Skin of body (tissue), 2 donors: ENCODE measurements around the gene SYNGR3. TPM values are rescaled to one million over a fixed set of nuclear protein-coding genes. Genes with fewer than 3 reads are reported as not detected.
"Not testable (repeated sequence)": the region's sequence is repeated elsewhere in the genome, so short reads cannot be mapped to it uniquely, and the experiment has no call there.

ENCODE experiments used
- DNase-seq: peaks from one replicate; lab custom pipeline; 2025; lab: John Stamatoyannopoulos, UW
- total RNA-seq: library from RNA; depleted of rRNA; stranded (reverse); fragments of >200 nt; gene quantifications from one replicate; pipeline ENCODE4 v1.2.3, GENCODE V29; 2014

Gene SYNGR3
- total RNA-seq, 1 donor from 2014 or later, result 0.69 TPM

GRCh38 chr16:1959269-1960039 is 30.3 kb upstream of the SYNGR3 start, which contains the start of gene NDUFB10:
NDUFB10 (plus strand) TSS chr16:1959538; CDS start chr16:1959625, 87 bp downstream.
- DNase-seq, result peak; percentile 74

GRCh38 chr16:1960665-1961630 is 28.8 kb upstream of the SYNGR3 start:
- DNase-seq, result no peak

GRCh38 chr16:1961651-1962067 is 28.1 kb upstream of the SYNGR3 start:
- DNase-seq, result no peak

GRCh38 chr16:1962161-1963153 is 27.3 kb upstream of the SYNGR3 start:
- DNase-seq, result not testable (repeated sequence)

GRCh38 chr16:1963806-1964505 is 25.8 kb upstream of the SYNGR3 start:
- no peak for DNase-seq

GRCh38 chr16:1964506-1965395 is 25.0 kb upstream of the SYNGR3 start, which contains the start of gene RPS2:
RPS2 (minus strand) TSS chr16:1964826; CDS start chr16:1964625, 201 bp downstream.
- peak; percentile 98 for DNase-seq

GRCh38 chr16:1965396-1966001 is 24.3 kb upstream of the SYNGR3 start:
- no peak for DNase-seq

- DNase-seq, result no peak
Observed at GRCh38 chr16:1966460-1966859, 23.3 kb upstream of the SYNGR3 start, which contains the start of gene RNF151. RNF151 (plus strand) TSS chr16:1966856; CDS start chr16:1966882, 26 bp downstream.

GRCh38 chr16:1968146-1968953 is 21.4 kb upstream of the SYNGR3 start:
- no peak for DNase-seq

GRCh38 chr16:1971796-1972489 is 17.8 kb upstream of the SYNGR3 start, which contains the start of gene TBL3:
TBL3 (plus strand) TSS chr16:1972053; CDS start chr16:1972165, 112 bp downstream.
- peak; percentile 93 for DNase-seq

GRCh38 chr16:1972490-1972877 is 17.3 kb upstream of the SYNGR3 start:
- no peak for DNase-seq

GRCh38 chr16:1973461-1974156 is 16.2 kb upstream of the SYNGR3 start:
- no peak for DNase-seq

- DNase-seq, result no peak
Observed at GRCh38 chr16:1974157-1975070, 15.4 kb upstream of the SYNGR3 start.

- DNase-seq, result no peak
Observed at GRCh38 chr16:1975432-1976215, 14.1 kb upstream of the SYNGR3 start.

- no peak for DNase-seq
Observed at GRCh38 chr16:1976216-1976520, 13.6 kb upstream of the SYNGR3 start.
